ENCODE measurements around the gene MMP11.

MMP11 gene

GRCh38 chr22:23772315-23772648, 367 bp upstream of the MMP11 start:
- no CpG with 5 or more reads among the region's 6 CpGs for WGBS (ENCODE audit: extremely low coverage, insufficient coverage, insufficient read length)

GRCh38 chr22:23773483-23774113, 949 bp downstream of the MMP11 start:
- Histone ChIP-seq H2BK5ac (ENCODE audit: low read depth, low read length, poor library complexity) (no peak overlapping the region), H3K9me3 (ENCODE audit: insufficient read depth, low read depth, low read length) (no peaks in the 10 kb centered on the region), H3K79me1 (ENCODE audit: low read length) (peaks cover 12% of the 10 kb centered on the region), H3K27ac (ENCODE audit: low read depth, low read length) (no peak overlapping the region), H3K18ac (ENCODE audit: low read length) (no peak overlapping the region), H3K4me1 (ENCODE audit: control insufficient read depth in 1 of 2, insufficient read depth in 2 of 2, low read length in 2 of 2) (peaks cover 27% of the 10 kb centered on the region in 2 experiments), H3K79me2 (ENCODE audit: control insufficient read depth, insufficient read depth, low read length, poor library complexity) (peaks cover 2% of the 10 kb centered on the region), H3K23ac (ENCODE audit: low read length) (no peak overlapping the region), H2BK120ac (ENCODE audit: insufficient read depth, low read length, poor library complexity) (no peak overlapping the region), H3K36me3 (ENCODE audit: control insufficient read depth in 1 of 2, insufficient read depth in 2 of 2, low read length in 2 of 2) (no peaks in the 10 kb centered on the region), H3K4me3 (ENCODE audit: low read depth, low read length) (peak overlapping the region; percentile 66), H4K8ac (ENCODE audit: low read depth, low read length) (no peak overlapping the region), H4K12ac (ENCODE audit: low read depth, low read length) (no peak overlapping the region), H3K14ac (ENCODE audit: low read length) (no peak overlapping the region), H3K27me3 (ENCODE audit: insufficient read depth, low read length) (peaks cover 4% of the 10 kb centered on the region), H2BK12ac (ENCODE audit: low read length) (no peak overlapping the region), H3K4me2 (ENCODE audit: low read length) (peak overlapping the region; percentile 79), H2AFZ (ENCODE audit: insufficient read depth, low read length, poor library complexity) (no peak overlapping the region), H3K4ac (ENCODE audit: low read depth, low read length) (no peak overlapping the region), H4K91ac (ENCODE audit: low read depth, low read length) (no peak overlapping the region), H3K9ac (ENCODE audit: low read length) (no peak overlapping the region), H2AK5ac (ENCODE audit: low read length) (no peak overlapping the region)
- DNase-seq: peak; percentile 14 to 48
- no CpG with 5 or more reads among the region's 7 CpGs for WGBS (ENCODE audit: extremely low coverage, insufficient coverage, insufficient read length)

More at GRCh38 chr22:23772315-23772648, 367 bp upstream of the MMP11 start:
- Histone ChIP-seq H3K36me3 (ENCODE audit: control insufficient read depth in 1 of 2, insufficient read depth in 2 of 2, low read length in 2 of 2) (no peaks in the 10 kb centered on the region), H3K4me2 (ENCODE audit: low read length) (peak overlapping the region; percentile 79), H3K14ac (ENCODE audit: low read length) (peak overlapping the region; percentile 86), H3K9me3 (ENCODE audit: insufficient read depth, low read depth, low read length) (no peaks in the 10 kb centered on the region), H2BK12ac (ENCODE audit: low read length) (peak overlapping the region; percentile 78), H2AK5ac (ENCODE audit: low read length) (peak overlapping the region; percentile 55), H3K23ac (ENCODE audit: low read length) (no peak overlapping the region), H4K8ac (ENCODE audit: low read depth, low read length) (peak overlapping the region; percentile 87), H3K4ac (ENCODE audit: low read depth, low read length) (peak overlapping the region; percentile 51), H3K27me3 (ENCODE audit: insufficient read depth, low read length) (peaks cover 4% of the 10 kb centered on the region), H3K79me2 (ENCODE audit: control insufficient read depth, insufficient read depth, low read length, poor library complexity) (peaks cover 6% of the 10 kb centered on the region), H2BK5ac (ENCODE audit: low read depth, low read length, poor library complexity) (peak overlapping the region; percentile 42), H2BK120ac (ENCODE audit: insufficient read depth, low read length, poor library complexity) (peak overlapping the region; percentile 71), H3K18ac (ENCODE audit: low read length) (peak overlapping the region; percentile 85), H3K27ac (ENCODE audit: low read depth, low read length) (no peak overlapping the region), H4K12ac (ENCODE audit: low read depth, low read length) (peak overlapping the region; percentile 83), H2AFZ (ENCODE audit: insufficient read depth, low read length, poor library complexity) (peak overlapping the region; percentile 71), H3K79me1 (ENCODE audit: low read length) (peaks cover 17% of the 10 kb centered on the region), H3K4me1 (ENCODE audit: control insufficient read depth in 1 of 2, insufficient read depth in 2 of 2, low read length in 2 of 2) (peaks cover 27% of the 10 kb centered on the region in 2 experiments), H3K9ac (ENCODE audit: low read length) (peak overlapping the region; percentile 55), H4K91ac (ENCODE audit: low read depth, low read length) (peak overlapping the region; percentile 89), H3K4me3 (ENCODE audit: low read depth, low read length) (no peak overlapping the region)
- no peak for DNase-seq

- Histone ChIP-seq H3K27ac (ENCODE audit: low read depth, low read length) (no peak overlapping the region), H3K18ac (ENCODE audit: low read length) (no peak overlapping the region), H3K4me3 (ENCODE audit: low read depth, low read length) (no peak overlapping the region), H4K8ac (ENCODE audit: low read depth, low read length) (no peak overlapping the region), H4K91ac (ENCODE audit: low read depth, low read length) (no peak overlapping the region), H3K36me3 (ENCODE audit: control insufficient read depth in 1 of 2, insufficient read depth in 2 of 2, low read length in 2 of 2) (no peaks in the 10 kb centered on the region), H2AFZ (ENCODE audit: insufficient read depth, low read length, poor library complexity) (peak overlapping the region; percentile 13), H3K9ac (ENCODE audit: low read length) (no peak overlapping the region), H2BK120ac (ENCODE audit: insufficient read depth, low read length, poor library complexity) (no peak overlapping the region), H3K4me2 (ENCODE audit: low read length) (peak overlapping the region; percentile 0), H2AK5ac (ENCODE audit: low read length) (peak overlapping the region; percentile 28), H2BK12ac (ENCODE audit: low read length) (peak overlapping the region; percentile 28), H3K14ac (ENCODE audit: low read length) (no peak overlapping the region), H3K27me3 (ENCODE audit: insufficient read depth, low read length) (peaks cover 4% of the 10 kb centered on the region), H3K4me1 (ENCODE audit: control insufficient read depth in 1 of 2, insufficient read depth in 2 of 2, low read length in 2 of 2) (peaks cover 27% of the 10 kb centered on the region in 2 experiments), H3K23ac (ENCODE audit: low read length) (no peak overlapping the region), H3K4ac (ENCODE audit: low read depth, low read length) (no peak overlapping the region), H2BK5ac (ENCODE audit: low read depth, low read length, poor library complexity) (no peak overlapping the region), H3K79me2 (ENCODE audit: control insufficient read depth, insufficient read depth, low read length, poor library complexity) (peaks cover 2% of the 10 kb centered on the region), H4K12ac (ENCODE audit: low read depth, low read length) (no peak overlapping the region), H3K79me1 (ENCODE audit: low read length) (peaks cover 12% of the 10 kb centered on the region), H3K9me3 (ENCODE audit: insufficient read depth, low read depth, low read length) (no peaks in the 10 kb centered on the region)
- DNase-seq: no peak
- no CpG with 5 or more reads among the region's 12 CpGs for WGBS (ENCODE audit: extremely low coverage, insufficient coverage, insufficient read length)
Observed at GRCh38 chr22:23774114-23774921, 1.7 kb downstream of the MMP11 start.

GRCh38 chr22:23774922-23775436, 2.3 kb downstream of the MMP11 start:
- Histone ChIP-seq H3K23ac (ENCODE audit: low read length) (no peak overlapping the region), H2AFZ (ENCODE audit: insufficient read depth, low read length, poor library complexity) (no peak overlapping the region), H4K8ac (ENCODE audit: low read depth, low read length) (no peak overlapping the region), H3K4me1 (ENCODE audit: control insufficient read depth in 1 of 2, insufficient read depth in 2 of 2, low read length in 2 of 2) (peaks cover 27% of the 10 kb centered on the region in 2 experiments), H3K27me3 (ENCODE audit: insufficient read depth, low read length) (peaks cover 4% of the 10 kb centered on the region), H3K4ac (ENCODE audit: low read depth, low read length) (no peak overlapping the region), H2AK5ac (ENCODE audit: low read length) (no peak overlapping the region), H3K79me2 (ENCODE audit: control insufficient read depth, insufficient read depth, low read length, poor library complexity) (peaks cover 2% of the 10 kb centered on the region), H3K18ac (ENCODE audit: low read length) (peak overlapping the region; percentile 12), H3K9ac (ENCODE audit: low read length) (no peak overlapping the region), H3K9me3 (ENCODE audit: insufficient read depth, low read depth, low read length) (no peaks in the 10 kb centered on the region), H4K12ac (ENCODE audit: low read depth, low read length) (no peak overlapping the region), H3K79me1 (ENCODE audit: low read length) (peaks cover 12% of the 10 kb centered on the region), H4K91ac (ENCODE audit: low read depth, low read length) (peak overlapping the region; percentile 2), H3K4me2 (ENCODE audit: low read length) (peak overlapping the region; percentile 0), H3K36me3 (ENCODE audit: control insufficient read depth in 1 of 2, insufficient read depth in 2 of 2, low read length in 2 of 2) (no peaks in the 10 kb centered on the region), H3K27ac (ENCODE audit: low read depth, low read length) (no peak overlapping the region), H3K14ac (ENCODE audit: low read length) (peak overlapping the region; percentile 8), H2BK5ac (ENCODE audit: low read depth, low read length, poor library complexity) (no peak overlapping the region), H2BK12ac (ENCODE audit: low read length) (no peak overlapping the region), H2BK120ac (ENCODE audit: insufficient read depth, low read length, poor library complexity) (no peak overlapping the region), H3K4me3 (ENCODE audit: low read depth, low read length) (no peak overlapping the region)
- DNase-seq: no peak
- no CpG with 5 or more reads among the region's 2 CpGs for WGBS (ENCODE audit: extremely low coverage, insufficient coverage, insufficient read length)

Data from trophoblast cell (in vitro differentiated cells and primary cell).